A549 (cell line): ENCODE measurements around the gene POLQ.

Experiments used
- CHD4 ChIP-seq: fragments of 200-600 bp; sonication (generic); IDR thresholded peaks from 2 replicates; pipeline ENCODE4 v1.6.1; 2016; ENCODE audit warnings: antibody characterized with exemption, mild to moderate bottlenecking, borderline replicate concordance
- EHF ChIP-seq: fragments of 250-450 bp; sonication (Bioruptor Pico); IDR thresholded peaks from 2 replicates; pipeline ENCODE4 v1.5.0; 2020; ENCODE audit warnings: mild to moderate bottlenecking
- EP300 ChIP-seq, 2 experiments: fragments of >200 bp; sonication (Bioruptor Twin); formaldehyde crosslinking; IDR thresholded peaks; 2 replicates in 1 of 2; 3 replicates in 1 of 2; pipeline ENCODE4 v1.6.1; 2016 to 2017
- ESRRA ChIP-seq: fragments of 150-350 bp; IDR thresholded peaks from 2 replicates; pipeline ENCODE4 v1.6.1; 2014; ENCODE audit warnings: mild to moderate bottlenecking, low read length, borderline replicate concordance
- HDAC2 ChIP-seq: fragments of 200-600 bp; sonication (generic); IDR thresholded peaks from 2 replicates; pipeline ENCODE4 v1.6.1; 2016
- MYC ChIP-seq: IDR thresholded peaks from 2 replicates; pipeline ENCODE4 v1.6.1; 2012; ENCODE audit warnings: mild to moderate bottlenecking, inconsistent platforms, low read length, improper control_type of control experiment, borderline replicate concordance
- POLR2A ChIP-seq: IDR thresholded peaks from 2 replicates; pipeline ENCODE4 v1.6.1; 2012; ENCODE audit warnings: mild to moderate bottlenecking, low read length
- POLR2AphosphoS2 ChIP-seq: conservative IDR thresholded peaks from 2 replicates; pipeline ENCODE4 v1.6.1; 2012; ENCODE audit warnings: low read length, improper control_type of control experiment, inconsistent platforms
- RAD21 ChIP-seq, 2 experiments: fragments of >200 bp in 1 of 2; sonication (Bioruptor Twin) in 1 of 2; formaldehyde crosslinking in 1 of 2; IDR thresholded peaks in 1 of 2; conservative IDR thresholded peaks in 1 of 2; 2 replicates in 1 of 2; 3 replicates in 1 of 2; pipeline ENCODE4 v1.6.1; 2012 to 2018; ENCODE audit warnings: inconsistent platforms in 1 of 2
- ZNF302 ChIP-seq: fragments of 250-450 bp; sonication (Bioruptor Pico); IDR thresholded peaks from 2 replicates; pipeline ENCODE4 v1.9.0; 2021; ENCODE audit warnings: inconsistent platforms, mild to moderate bottlenecking, moderate library complexity
- TF ChIP-seq, protein P1 (sequence below): fragments of >200 bp; sonication (Bioruptor Twin); formaldehyde crosslinking; IDR thresholded peaks from 3 replicates; pipeline ENCODE4 v1.5.1; 2016
- TF ChIP-seq, protein P2 (sequence below): IDR thresholded peaks from 2 replicates; pipeline ENCODE4 v1.6.1; 2012
- TF ChIP-seq, protein P3 (sequence below): fragments of >200 bp; sonication (Bioruptor Twin); formaldehyde crosslinking; IDR thresholded peaks from 3 replicates; pipeline ENCODE4 v1.6.1; 2016
- TF ChIP-seq, protein P4 (sequence below): fragments of 200-600 bp; sonication (generic); IDR thresholded peaks from 2 replicates; pipeline ENCODE4 v1.6.1; 2016; ENCODE audit warnings: antibody characterized with exemption, mild to moderate bottlenecking, moderate library complexity

DNA sequence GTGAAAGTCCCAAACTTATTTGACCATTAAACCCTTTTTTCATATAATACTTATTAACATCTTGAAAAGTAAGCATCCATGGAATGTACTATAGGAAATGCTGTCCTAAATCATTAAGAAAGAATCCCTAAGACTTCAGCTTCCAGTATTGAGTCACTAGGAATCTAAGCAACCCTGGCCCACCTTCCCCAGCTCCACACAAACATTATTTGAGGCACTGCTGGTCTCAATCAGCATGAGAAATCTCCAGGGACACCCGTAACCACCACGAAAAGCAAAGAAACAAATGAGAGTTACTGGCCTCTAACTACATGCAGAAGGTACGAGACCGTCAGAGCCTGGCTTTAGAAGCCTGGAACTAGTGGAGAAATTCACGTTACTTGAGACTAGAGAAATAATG is 68.2 kb downstream of the POLQ start:
- TF ChIP-seq ZNF302 (CRISPR knock-in tag) (no peak), MYC (no peak), HDAC2 (no peak), EP300 (IDR thresholded peaks at IDR 0.05) (no peak), ESRRA (no peak), EHF (no peak), POLR2AphosphoS2 (no peak), CHD4 (no peak), RAD21 (conservative IDR thresholded peaks at IDR 0.05 in 1 of 2, IDR thresholded peaks at IDR 0.05 in 1 of 2) (no peak), POLR2A (no peak)
- TF ChIP-seq, protein P1, sequence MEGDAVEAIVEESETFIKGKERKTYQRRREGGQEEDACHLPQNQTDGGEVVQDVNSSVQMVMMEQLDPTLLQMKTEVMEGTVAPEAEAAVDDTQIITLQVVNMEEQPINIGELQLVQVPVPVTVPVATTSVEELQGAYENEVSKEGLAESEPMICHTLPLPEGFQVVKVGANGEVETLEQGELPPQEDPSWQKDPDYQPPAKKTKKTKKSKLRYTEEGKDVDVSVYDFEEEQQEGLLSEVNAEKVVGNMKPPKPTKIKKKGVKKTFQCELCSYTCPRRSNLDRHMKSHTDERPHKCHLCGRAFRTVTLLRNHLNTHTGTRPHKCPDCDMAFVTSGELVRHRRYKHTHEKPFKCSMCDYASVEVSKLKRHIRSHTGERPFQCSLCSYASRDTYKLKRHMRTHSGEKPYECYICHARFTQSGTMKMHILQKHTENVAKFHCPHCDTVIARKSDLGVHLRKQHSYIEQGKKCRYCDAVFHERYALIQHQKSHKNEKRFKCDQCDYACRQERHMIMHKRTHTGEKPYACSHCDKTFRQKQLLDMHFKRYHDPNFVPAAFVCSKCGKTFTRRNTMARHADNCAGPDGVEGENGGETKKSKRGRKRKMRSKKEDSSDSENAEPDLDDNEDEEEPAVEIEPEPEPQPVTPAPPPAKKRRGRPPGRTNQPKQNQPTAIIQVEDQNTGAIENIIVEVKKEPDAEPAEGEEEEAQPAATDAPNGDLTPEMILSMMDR = no peak
- TF ChIP-seq, protein P2, sequence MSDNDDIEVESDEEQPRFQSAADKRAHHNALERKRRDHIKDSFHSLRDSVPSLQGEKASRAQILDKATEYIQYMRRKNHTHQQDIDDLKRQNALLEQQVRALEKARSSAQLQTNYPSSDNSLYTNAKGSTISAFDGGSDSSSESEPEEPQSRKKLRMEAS = no peak
- TF ChIP-seq, protein P3, sequence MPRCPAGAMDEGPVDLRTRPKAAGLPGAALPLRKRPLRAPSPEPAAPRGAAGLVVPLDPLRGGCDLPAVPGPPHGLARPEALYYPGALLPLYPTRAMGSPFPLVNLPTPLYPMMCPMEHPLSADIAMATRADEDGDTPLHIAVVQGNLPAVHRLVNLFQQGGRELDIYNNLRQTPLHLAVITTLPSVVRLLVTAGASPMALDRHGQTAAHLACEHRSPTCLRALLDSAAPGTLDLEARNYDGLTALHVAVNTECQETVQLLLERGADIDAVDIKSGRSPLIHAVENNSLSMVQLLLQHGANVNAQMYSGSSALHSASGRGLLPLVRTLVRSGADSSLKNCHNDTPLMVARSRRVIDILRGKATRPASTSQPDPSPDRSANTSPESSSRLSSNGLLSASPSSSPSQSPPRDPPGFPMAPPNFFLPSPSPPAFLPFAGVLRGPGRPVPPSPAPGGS = no peak
- TF ChIP-seq, protein P4, sequence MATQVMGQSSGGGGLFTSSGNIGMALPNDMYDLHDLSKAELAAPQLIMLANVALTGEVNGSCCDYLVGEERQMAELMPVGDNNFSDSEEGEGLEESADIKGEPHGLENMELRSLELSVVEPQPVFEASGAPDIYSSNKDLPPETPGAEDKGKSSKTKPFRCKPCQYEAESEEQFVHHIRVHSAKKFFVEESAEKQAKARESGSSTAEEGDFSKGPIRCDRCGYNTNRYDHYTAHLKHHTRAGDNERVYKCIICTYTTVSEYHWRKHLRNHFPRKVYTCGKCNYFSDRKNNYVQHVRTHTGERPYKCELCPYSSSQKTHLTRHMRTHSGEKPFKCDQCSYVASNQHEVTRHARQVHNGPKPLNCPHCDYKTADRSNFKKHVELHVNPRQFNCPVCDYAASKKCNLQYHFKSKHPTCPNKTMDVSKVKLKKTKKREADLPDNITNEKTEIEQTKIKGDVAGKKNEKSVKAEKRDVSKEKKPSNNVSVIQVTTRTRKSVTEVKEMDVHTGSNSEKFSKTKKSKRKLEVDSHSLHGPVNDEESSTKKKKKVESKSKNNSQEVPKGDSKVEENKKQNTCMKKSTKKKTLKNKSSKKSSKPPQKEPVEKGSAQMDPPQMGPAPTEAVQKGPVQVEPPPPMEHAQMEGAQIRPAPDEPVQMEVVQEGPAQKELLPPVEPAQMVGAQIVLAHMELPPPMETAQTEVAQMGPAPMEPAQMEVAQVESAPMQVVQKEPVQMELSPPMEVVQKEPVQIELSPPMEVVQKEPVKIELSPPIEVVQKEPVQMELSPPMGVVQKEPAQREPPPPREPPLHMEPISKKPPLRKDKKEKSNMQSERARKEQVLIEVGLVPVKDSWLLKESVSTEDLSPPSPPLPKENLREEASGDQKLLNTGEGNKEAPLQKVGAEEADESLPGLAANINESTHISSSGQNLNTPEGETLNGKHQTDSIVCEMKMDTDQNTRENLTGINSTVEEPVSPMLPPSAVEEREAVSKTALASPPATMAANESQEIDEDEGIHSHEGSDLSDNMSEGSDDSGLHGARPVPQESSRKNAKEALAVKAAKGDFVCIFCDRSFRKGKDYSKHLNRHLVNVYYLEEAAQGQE = no peak
